ENCODE results near the gene EFCAB5. TPM values are rescaled to one million over a fixed set of nuclear protein-coding genes. Genes with fewer than 3 reads are reported as not detected.
A peak's percentile ranks its signal among the peaks of the same experiment; 100 is the strongest.
"Not testable (repeated sequence)": the region's sequence is repeated elsewhere in the genome, so short reads cannot be mapped to it uniquely, and the experiment has no call there.

The EFCAB5 gene
- total and polyA plus RNA-seq, 2 donors (not counting 1 experiment from before 2014, with no cell fraction given), result 0.54 to 3.0 TPM

DNA sequence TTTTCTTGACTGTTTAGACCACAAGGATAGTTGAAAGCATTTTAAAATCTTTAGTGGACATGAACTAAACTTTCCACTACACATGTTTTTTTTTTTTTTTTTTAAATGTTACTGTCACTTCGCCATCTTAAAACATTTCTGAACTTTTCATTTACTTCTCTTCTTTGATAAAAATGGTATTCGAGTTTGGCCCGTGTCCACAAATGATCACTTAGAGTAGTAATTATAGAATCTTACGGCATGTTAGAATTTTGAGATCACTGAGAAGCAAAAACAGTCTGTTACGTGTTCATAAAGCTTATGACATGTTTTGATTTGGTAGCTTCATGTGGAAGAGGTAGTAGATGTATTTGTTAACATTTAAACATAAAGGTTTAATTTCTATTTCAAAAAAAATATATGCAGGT is 176.2 kb downstream of the EFCAB5 start:
- H3K9me3 Mint-ChIP-seq (ENCODE audit: insufficient read depth), result no peaks in the 10 kb centered on the region
- Histone ChIP-seq H2AFZ (ENCODE audit: insufficient read depth, low read depth, low read length, poor library complexity, severe bottlenecking) (peak overlapping the region; percentile 98), H3K4me2 (replicated peaks; ENCODE audit: low read depth, low read length, poor library complexity, severe bottlenecking) (peak overlapping the region; percentile 88), H3K36me3 (replicated peaks in 1 of 2; ENCODE audit: control extremely low read depth in 1 of 2, control insufficient read depth in 1 of 2, extremely low read depth in 1 of 2, insufficient read depth in 2 of 2, low read length in 1 of 2) (peaks cover 0 to 2% of the 10 kb centered on the region in 2 experiments), H3K27ac (ENCODE audit: low read length in 2 of 2) (peak overlapping the region; percentile 99), H4K20me1 (ENCODE audit: control insufficient read depth, insufficient read depth, low read length, poor library complexity, severe bottlenecking) (no peaks in the 10 kb centered on the region), H3K4me1 (ENCODE audit: control insufficient read depth in 2 of 2, insufficient read depth in 2 of 2, low read length in 2 of 2) (peaks cover 13 to 14% of the 10 kb centered on the region in 2 donors), H3K27me3 (replicated peaks in 1 of 4; ENCODE audit: control extremely low read depth in 1 of 4, control insufficient read depth in 3 of 4, insufficient read depth in 4 of 4, low read length in 3 of 4) (no peaks in the 10 kb centered on the region), H3K9ac (ENCODE audit: low read length) (peak overlapping the region; percentile 100), H3K79me2 (ENCODE audit: control insufficient read depth, insufficient read depth, low read length) (peaks cover 60% of the 10 kb centered on the region), H3K9me3 (ENCODE audit: control extremely low read depth in 1 of 3, control insufficient read depth in 2 of 3, insufficient read depth in 1 of 3, low read length in 2 of 3) (no peaks in the 10 kb centered on the region), H3K4me3 (ENCODE audit: control extremely low read depth in 1 of 5, extremely low read depth in 1 of 5, insufficient read depth in 1 of 5, low read depth in 2 of 5, low read length in 4 of 5) (peak overlapping the region; percentile 95 to 100 (median 99))
- DNase-seq (no peak), ATAC-seq (ENCODE audit: low read depth) (no peak)
- H3K27ac Mint-ChIP-seq, result peak overlapping the region; percentile 98
- CTCF ChIA-PET, result interaction anchor here (0.7 to 9.3 kb wide), 6 partner anchors 8 to 192 kb away, joined by 3 to 82 read pairs (median 4); no protein-coding TSS in a partner anchor
- no CpG with 5 or more reads among the region's 5 CpGs for WGBS (ENCODE audit: insufficient coverage)
- intact Hi-C loops (cut with micrococcal nuclease), result loop anchor here (2.0 to 5.0 kb wide), 2 partner anchors 360 to 529 kb away; partner anchors contain the start of genes GIT1 and GOSR1
- no peaks in the 10 kb centered on the region for H3K27me3 Mint-ChIP-seq
- POLR2A ChIA-PET, result interaction anchor here (0.6 kb wide), 1 partner anchor 395 kb away, joined by 6 read pairs; no protein-coding TSS in a partner anchor
- peaks cover 41% of the 10 kb centered on the region for H3K4me1 Mint-ChIP-seq
- peak overlapping the region; percentile 98 for H3K4me3 Mint-ChIP-seq
- TF ChIP-seq, protein P1, sequence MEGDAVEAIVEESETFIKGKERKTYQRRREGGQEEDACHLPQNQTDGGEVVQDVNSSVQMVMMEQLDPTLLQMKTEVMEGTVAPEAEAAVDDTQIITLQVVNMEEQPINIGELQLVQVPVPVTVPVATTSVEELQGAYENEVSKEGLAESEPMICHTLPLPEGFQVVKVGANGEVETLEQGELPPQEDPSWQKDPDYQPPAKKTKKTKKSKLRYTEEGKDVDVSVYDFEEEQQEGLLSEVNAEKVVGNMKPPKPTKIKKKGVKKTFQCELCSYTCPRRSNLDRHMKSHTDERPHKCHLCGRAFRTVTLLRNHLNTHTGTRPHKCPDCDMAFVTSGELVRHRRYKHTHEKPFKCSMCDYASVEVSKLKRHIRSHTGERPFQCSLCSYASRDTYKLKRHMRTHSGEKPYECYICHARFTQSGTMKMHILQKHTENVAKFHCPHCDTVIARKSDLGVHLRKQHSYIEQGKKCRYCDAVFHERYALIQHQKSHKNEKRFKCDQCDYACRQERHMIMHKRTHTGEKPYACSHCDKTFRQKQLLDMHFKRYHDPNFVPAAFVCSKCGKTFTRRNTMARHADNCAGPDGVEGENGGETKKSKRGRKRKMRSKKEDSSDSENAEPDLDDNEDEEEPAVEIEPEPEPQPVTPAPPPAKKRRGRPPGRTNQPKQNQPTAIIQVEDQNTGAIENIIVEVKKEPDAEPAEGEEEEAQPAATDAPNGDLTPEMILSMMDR (IDR thresholded peaks at IDR 0.05), result no peak
- no peak for TF ChIP-seq EZH2 (IDR thresholded peaks at IDR 0.05; ENCODE audit: borderline replicate concordance, insufficient read depth, low read depth, low read length, poor library complexity, severe bottlenecking)

DNA sequence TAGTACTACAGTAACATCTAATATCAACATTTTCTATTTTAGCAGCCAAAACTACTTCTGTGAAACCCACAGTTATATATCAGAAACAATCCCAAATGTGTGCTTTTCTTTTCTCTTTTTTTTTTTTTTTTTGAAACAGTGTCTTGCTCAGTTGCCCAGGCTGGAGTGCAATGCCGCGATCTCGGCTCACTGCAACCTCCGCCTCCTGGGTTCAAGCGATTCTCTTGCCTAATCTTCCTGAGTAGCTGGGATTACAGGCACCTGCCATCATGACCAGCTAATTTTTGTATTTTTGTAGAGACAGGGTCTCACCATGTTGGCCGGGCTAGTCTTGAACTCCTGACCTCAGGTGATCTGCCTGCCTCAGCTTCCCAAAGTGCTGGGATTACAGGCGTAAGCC is 177.2 kb downstream of the EFCAB5 start:
- H3K27ac Mint-ChIP-seq; H3K9ac ChIP-seq (ENCODE audit: low read length); H3K4me2 ChIP-seq (replicated peaks; ENCODE audit: low read depth, low read length, poor library complexity, severe bottlenecking); H3K27me3 ChIP-seq (replicated peaks in 1 of 4; ENCODE audit: control extremely low read depth in 1 of 4, control insufficient read depth in 3 of 4, insufficient read depth in 4 of 4, low read length in 3 of 4); H3K9me3 Mint-ChIP-seq (ENCODE audit: insufficient read depth); H3K36me3 ChIP-seq (replicated peaks in 1 of 2; ENCODE audit: control extremely low read depth in 1 of 2, control insufficient read depth in 1 of 2, extremely low read depth in 1 of 2, insufficient read depth in 2 of 2, low read length in 1 of 2); H2AFZ ChIP-seq (ENCODE audit: insufficient read depth, low read depth, low read length, poor library complexity, severe bottlenecking); DNase-seq; H4K20me1 ChIP-seq (ENCODE audit: control insufficient read depth, insufficient read depth, low read length, poor library complexity, severe bottlenecking); H3K27me3 Mint-ChIP-seq; H3K4me3 ChIP-seq (ENCODE audit: control extremely low read depth in 1 of 5, extremely low read depth in 1 of 5, insufficient read depth in 1 of 5, low read depth in 2 of 5, low read length in 4 of 5); H3K9me3 ChIP-seq (ENCODE audit: control extremely low read depth in 1 of 3, control insufficient read depth in 2 of 3, insufficient read depth in 1 of 3, low read length in 2 of 3); ATAC-seq (ENCODE audit: low read depth): not testable (repeated sequence)
- Mint-ChIP-seq H3K4me1 (peaks cover 42% of the 10 kb centered on the region), H3K4me3 (peak overlapping the region; percentile 29)
- WGBS (ENCODE audit: insufficient coverage), result 97% methylated on average over 6 of the region's 7 CpGs
- POLR2A ChIA-PET, result interaction anchor here (0.7 kb wide), 1 partner anchor 288 kb away, joined by 3 read pairs; no protein-coding TSS in a partner anchor
- Histone ChIP-seq H3K4me1 (ENCODE audit: control insufficient read depth in 2 of 2, insufficient read depth in 2 of 2, low read length in 2 of 2) (peaks cover 13 to 14% of the 10 kb centered on the region in 2 donors), H3K79me2 (ENCODE audit: control insufficient read depth, insufficient read depth, low read length) (peaks cover 69% of the 10 kb centered on the region), H3K27ac (ENCODE audit: low read length in 2 of 2) (peak overlapping the region in 1 of 2 donors; percentile 99)
- CTCF ChIA-PET, result interaction anchor here (0.6 to 9.3 kb wide), 8 partner anchors 8 to 1484 kb away, joined by 3 to 82 read pairs (median 4); no protein-coding TSS in a partner anchor
- intact Hi-C loops (cut with micrococcal nuclease), result loop anchor here (5.0 kb wide), 1 partner anchor 359 kb away; the partner anchor contains the start of gene GOSR1
